ENCODE results near the gene CPLX4. TPM values are rescaled to one million over a fixed set of nuclear protein-coding genes. Genes with fewer than 3 reads are reported as not detected.

Gene CPLX4
- polyA plus RNA-seq, 1 of the 3 experiments (the other 2 are of a cell fraction): not detected

DNA sequence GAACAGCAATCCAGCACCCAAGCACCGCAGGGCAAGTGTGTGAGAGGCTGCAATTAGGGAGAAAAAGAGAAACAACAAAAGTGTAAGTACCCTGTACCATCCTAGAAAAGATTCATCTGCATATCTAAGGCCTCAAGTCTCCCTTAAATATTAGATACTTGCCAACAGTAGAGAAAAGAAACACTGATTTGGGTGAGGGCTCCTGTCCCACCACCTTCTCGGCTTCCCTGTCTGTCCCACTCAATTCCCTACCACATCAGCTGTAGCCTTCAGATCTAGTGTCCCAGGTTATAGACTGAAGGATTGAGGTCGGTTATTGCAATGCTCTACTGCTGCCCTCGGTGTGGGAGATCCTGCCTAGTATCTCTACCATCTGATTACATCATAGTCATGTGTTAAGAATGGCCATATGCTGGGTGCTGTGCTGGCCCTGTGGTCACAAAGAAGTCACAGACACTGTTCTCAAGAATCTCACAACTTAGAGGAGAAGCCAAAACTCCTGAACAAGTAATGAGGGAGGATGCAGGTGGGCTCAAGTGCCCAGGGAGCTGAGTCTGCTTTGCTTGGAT is 47.7 kb downstream of the CPLX4 start:
- POLR2A ChIA-PET: no interaction called here
- Histone ChIP-seq H3K36me3 (replicated peaks in 1 of 2; ENCODE audit: control insufficient read depth in 1 of 2, insufficient read depth in 2 of 2, low read length in 1 of 2) (no peaks in the 10 kb centered on the region), H3K9me2 (no peaks in the 10 kb centered on the region), H3K9me3 (no peaks in the 10 kb centered on the region), H3F3A (replicated peaks; ENCODE audit: insufficient read depth) (peaks cover 3% of the 10 kb centered on the region), H3K79me2 (ENCODE audit: insufficient read depth) (no peaks in the 10 kb centered on the region), H4K20me1 (ENCODE audit: insufficient read depth) (no peaks in the 10 kb centered on the region), H3K9ac (no peak overlapping the region), H3K27ac (ENCODE audit: low read depth in 2 of 2, low read length in 1 of 2) (no peak overlapping the region), H3K4me3 (ENCODE audit: low read depth in 2 of 2, low read length in 1 of 2) (no peak overlapping the region), H3K4me1 (ENCODE audit: control insufficient read depth in 1 of 2, insufficient read depth in 2 of 2, low read depth in 1 of 2, low read length in 1 of 2) (peaks cover 4 to 12% of the 10 kb centered on the region in 2 experiments; a peak in 2 of 4 replicates), H3K27me3 (ENCODE audit: insufficient read depth) (peaks cover 98% of the 10 kb centered on the region), H2AFZ (ENCODE audit: low read depth) (no peak overlapping the region), H3K4me2 (no peak overlapping the region)
- DNase-seq: peak; percentile 58
- TF ChIP-seq, protein P1, sequence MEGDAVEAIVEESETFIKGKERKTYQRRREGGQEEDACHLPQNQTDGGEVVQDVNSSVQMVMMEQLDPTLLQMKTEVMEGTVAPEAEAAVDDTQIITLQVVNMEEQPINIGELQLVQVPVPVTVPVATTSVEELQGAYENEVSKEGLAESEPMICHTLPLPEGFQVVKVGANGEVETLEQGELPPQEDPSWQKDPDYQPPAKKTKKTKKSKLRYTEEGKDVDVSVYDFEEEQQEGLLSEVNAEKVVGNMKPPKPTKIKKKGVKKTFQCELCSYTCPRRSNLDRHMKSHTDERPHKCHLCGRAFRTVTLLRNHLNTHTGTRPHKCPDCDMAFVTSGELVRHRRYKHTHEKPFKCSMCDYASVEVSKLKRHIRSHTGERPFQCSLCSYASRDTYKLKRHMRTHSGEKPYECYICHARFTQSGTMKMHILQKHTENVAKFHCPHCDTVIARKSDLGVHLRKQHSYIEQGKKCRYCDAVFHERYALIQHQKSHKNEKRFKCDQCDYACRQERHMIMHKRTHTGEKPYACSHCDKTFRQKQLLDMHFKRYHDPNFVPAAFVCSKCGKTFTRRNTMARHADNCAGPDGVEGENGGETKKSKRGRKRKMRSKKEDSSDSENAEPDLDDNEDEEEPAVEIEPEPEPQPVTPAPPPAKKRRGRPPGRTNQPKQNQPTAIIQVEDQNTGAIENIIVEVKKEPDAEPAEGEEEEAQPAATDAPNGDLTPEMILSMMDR (IDR thresholded peaks at IDR 0.05): no peak
- TF ChIP-seq NRF1 (IDR thresholded peaks at IDR 0.05; ENCODE audit: low read depth, low read length): no peak
- no peak for TF ChIP-seq ELF1 (IDR thresholded peaks at IDR 0.05)
- TF ChIP-seq, protein P2, sequence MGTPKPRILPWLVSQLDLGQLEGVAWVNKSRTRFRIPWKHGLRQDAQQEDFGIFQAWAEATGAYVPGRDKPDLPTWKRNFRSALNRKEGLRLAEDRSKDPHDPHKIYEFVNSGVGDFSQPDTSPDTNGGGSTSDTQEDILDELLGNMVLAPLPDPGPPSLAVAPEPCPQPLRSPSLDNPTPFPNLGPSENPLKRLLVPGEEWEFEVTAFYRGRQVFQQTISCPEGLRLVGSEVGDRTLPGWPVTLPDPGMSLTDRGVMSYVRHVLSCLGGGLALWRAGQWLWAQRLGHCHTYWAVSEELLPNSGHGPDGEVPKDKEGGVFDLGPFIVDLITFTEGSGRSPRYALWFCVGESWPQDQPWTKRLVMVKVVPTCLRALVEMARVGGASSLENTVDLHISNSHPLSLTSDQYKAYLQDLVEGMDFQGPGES (IDR thresholded peaks at IDR 0.05; ENCODE audit: low read depth, low read length): no peak
- TF ChIP-seq, protein P3, sequence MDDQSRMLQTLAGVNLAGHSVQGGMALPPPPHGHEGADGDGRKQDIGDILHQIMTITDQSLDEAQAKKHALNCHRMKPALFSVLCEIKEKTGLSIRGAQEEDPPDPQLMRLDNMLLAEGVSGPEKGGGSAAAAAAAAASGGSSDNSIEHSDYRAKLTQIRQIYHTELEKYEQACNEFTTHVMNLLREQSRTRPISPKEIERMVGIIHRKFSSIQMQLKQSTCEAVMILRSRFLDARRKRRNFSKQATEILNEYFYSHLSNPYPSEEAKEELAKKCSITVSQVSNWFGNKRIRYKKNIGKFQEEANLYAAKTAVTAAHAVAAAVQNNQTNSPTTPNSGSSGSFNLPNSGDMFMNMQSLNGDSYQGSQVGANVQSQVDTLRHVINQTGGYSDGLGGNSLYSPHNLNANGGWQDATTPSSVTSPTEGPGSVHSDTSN (IDR thresholded peaks at IDR 0.05): no peak
- no peak for TF ChIP-seq SMC3 (IDR thresholded peaks at IDR 0.05; ENCODE audit: low read depth, low read length)
- TF ChIP-seq RFX5 (IDR thresholded peaks at IDR 0.05; ENCODE audit: low read length): no peak
- TF ChIP-seq FOXM1 (IDR thresholded peaks at IDR 0.05; ENCODE audit: low read depth): no peak
- TF ChIP-seq, protein P4, sequence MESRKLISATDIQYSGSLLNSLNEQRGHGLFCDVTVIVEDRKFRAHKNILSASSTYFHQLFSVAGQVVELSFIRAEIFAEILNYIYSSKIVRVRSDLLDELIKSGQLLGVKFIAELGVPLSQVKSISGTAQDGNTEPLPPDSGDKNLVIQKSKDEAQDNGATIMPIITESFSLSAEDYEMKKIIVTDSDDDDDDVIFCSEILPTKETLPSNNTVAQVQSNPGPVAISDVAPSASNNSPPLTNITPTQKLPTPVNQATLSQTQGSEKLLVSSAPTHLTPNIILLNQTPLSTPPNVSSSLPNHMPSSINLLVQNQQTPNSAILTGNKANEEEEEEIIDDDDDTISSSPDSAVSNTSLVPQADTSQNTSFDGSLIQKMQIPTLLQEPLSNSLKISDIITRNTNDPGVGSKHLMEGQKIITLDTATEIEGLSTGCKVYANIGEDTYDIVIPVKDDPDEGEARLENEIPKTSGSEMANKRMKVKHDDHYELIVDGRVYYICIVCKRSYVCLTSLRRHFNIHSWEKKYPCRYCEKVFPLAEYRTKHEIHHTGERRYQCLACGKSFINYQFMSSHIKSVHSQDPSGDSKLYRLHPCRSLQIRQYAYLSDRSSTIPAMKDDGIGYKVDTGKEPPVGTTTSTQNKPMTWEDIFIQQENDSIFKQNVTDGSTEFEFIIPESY (IDR thresholded peaks at IDR 0.05; ENCODE audit: borderline replicate concordance, low read depth): no peak
- no peak for TF ChIP-seq GABPA (IDR thresholded peaks at IDR 0.05; ENCODE audit: low read depth)
- TF ChIP-seq, protein P5, sequence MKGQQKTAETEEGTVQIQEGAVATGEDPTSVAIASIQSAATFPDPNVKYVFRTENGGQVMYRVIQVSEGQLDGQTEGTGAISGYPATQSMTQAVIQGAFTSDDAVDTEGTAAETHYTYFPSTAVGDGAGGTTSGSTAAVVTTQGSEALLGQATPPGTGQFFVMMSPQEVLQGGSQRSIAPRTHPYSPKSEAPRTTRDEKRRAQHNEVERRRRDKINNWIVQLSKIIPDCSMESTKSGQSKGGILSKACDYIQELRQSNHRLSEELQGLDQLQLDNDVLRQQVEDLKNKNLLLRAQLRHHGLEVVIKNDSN (IDR thresholded peaks at IDR 0.05; ENCODE audit: borderline replicate concordance, low read depth): no peak
- no peak for TF ChIP-seq EP300 (IDR thresholded peaks at IDR 0.05; ENCODE audit: borderline replicate concordance in 1 of 2, low read depth in 1 of 2, low read length in 1 of 2)
- no peak for TF ChIP-seq TCF12 (IDR thresholded peaks at IDR 0.05)
- TF ChIP-seq EZH2phosphoT487 (IDR thresholded peaks at IDR 0.05; ENCODE audit: borderline replicate concordance, low read depth): no peak
- TF ChIP-seq, protein P6, sequence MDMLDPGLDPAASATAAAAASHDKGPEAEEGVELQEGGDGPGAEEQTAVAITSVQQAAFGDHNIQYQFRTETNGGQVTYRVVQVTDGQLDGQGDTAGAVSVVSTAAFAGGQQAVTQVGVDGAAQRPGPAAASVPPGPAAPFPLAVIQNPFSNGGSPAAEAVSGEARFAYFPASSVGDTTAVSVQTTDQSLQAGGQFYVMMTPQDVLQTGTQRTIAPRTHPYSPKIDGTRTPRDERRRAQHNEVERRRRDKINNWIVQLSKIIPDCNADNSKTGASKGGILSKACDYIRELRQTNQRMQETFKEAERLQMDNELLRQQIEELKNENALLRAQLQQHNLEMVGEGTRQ (IDR thresholded peaks at IDR 0.05; ENCODE audit: borderline replicate concordance, low read depth, low read length): no peak
- CTCF ChIA-PET: interaction anchor here (0.9 to 8.4 kb wide), 8 partner anchors 9 to 132 kb away, joined by 3 to 92 read pairs (median 4); partner anchors contain the start of gene LMAN1
- 14% methylated on average over 4 of the region's 4 CpGs for WGBS (ENCODE audit: low lambda C conversion rate)

Data from SK-N-SH (cell line).